Fibroblast of skin of left quadriceps (primary cell): ENCODE results near the gene GLB1L2.

ENCODE experiments used
- DNase-seq, 2 experiments: peaks; one replicate each; pipeline ENCODE4 v3.0.0-alpha.2; 2013; ENCODE audit warnings: low read depth in 2 of 2

GLB1L2 gene

DNA sequence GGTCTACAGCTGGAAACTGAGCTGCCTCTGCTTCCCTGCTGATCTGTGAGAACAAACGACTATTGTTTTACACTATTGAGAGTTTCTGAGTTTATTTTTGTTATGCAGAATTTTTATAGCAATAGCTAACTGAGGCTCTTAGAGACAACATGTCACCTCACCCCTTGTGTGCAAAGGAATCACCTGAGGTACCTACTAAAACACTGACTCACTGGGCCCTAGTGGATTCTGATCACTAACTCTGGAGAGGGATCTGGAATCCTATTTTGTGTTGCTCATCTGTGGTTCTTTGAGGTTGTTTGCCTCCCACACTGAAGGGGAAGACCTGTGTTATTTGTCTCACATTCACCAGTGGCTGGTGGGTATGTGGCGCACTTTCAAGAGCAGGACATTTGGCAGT, 93.6 kb downstream of the GLB1L2 start:
- no peak for DNase-seq
